Astrocyte of the cerebellum (primary cell): ENCODE data around the gene FLT4.
"Not testable (repeated sequence)": the region's sequence is repeated elsewhere in the genome, so short reads cannot be mapped to it uniquely, and the experiment has no call there.

Experiments
- DNase-seq: peaks from one replicate; pipeline ENCODE4 v3.0.0-alpha.2; 2011; ENCODE audit warnings: low read depth
- H3K4me3 ChIP-seq: 2 replicates; pipeline ENCODE4 v1.5.1; 2011; ENCODE audit warnings: mild to moderate bottlenecking, low read depth, low read length, moderate library complexity
- CTCF ChIP-seq: IDR thresholded peaks from 2 replicates; pipeline ENCODE4 v1.5.1; 2012; ENCODE audit warnings: low read length, low read depth, moderate library complexity, mild to moderate bottlenecking; ENCODE audit errors: missing control alignments
- in situ Hi-C: cut with HindIII; loops from 2 replicates; pipeline ENCODE4 v1.10.0; 2017; ENCODE audit warnings: low sequenced_read_pairs

Gene FLT4

GRCh38 chr5:180682560-180682959 is 33.2 kb upstream of the FLT4 start:
- H3K4me3 ChIP-seq = no peak overlapping the region
- no peak for DNase-seq
- TF ChIP-seq CTCF = no peak
- in situ Hi-C loops = no loop called here

GRCh38 chr5:180682008-180682407 is 32.6 kb upstream of the FLT4 start:
- in situ Hi-C loops, DNase-seq, H3K4me3 ChIP-seq: not testable (repeated sequence)

GRCh38 chr5:180678319-180678718 is 28.9 kb upstream of the FLT4 start:
- in situ Hi-C loops, DNase-seq, H3K4me3 ChIP-seq: not testable (repeated sequence)

- in situ Hi-C loops = no loop called here
- no peak overlapping the region for H3K4me3 ChIP-seq
- DNase-seq = no peak
- TF ChIP-seq CTCF = no peak
Observed at GRCh38 chr5:180675036-180675635, 25.7 kb upstream of the FLT4 start.

- DNase-seq, H3K4me3 ChIP-seq, in situ Hi-C loops: not testable (repeated sequence)
Observed at GRCh38 chr5:180674090-180674475, 24.7 kb upstream of the FLT4 start.

- no peak overlapping the region for H3K4me3 ChIP-seq
- no peak for TF ChIP-seq CTCF
- in situ Hi-C loops = no loop called here
- DNase-seq = no peak
Observed at GRCh38 chr5:180673371-180674089, 24.1 kb upstream of the FLT4 start.

- H3K4me3 ChIP-seq, DNase-seq, in situ Hi-C loops: not testable (repeated sequence)
Observed at GRCh38 chr5:180671958-180672524, 22.6 kb upstream of the FLT4 start.

GRCh38 chr5:180670586-180671359 is 21.4 kb upstream of the FLT4 start:
- no peak overlapping the region for H3K4me3 ChIP-seq
- DNase-seq = peak; percentile 8
- TF ChIP-seq CTCF = peak; percentile 61
- in situ Hi-C loops = no loop called here
